HG03439 (cell line): ENCODE results near the gene ZCCHC7.

ENCODE experiments used
- ATAC-seq: cut with Tn5 transposase; IDR thresholded peaks from one replicate; pipeline ENCODE4 v1.9.1; 2021; ENCODE audit warnings: mild to moderate bottlenecking, moderate library complexity; ENCODE audit not compliant: unreplicated experiment

The ZCCHC7 gene

DNA sequence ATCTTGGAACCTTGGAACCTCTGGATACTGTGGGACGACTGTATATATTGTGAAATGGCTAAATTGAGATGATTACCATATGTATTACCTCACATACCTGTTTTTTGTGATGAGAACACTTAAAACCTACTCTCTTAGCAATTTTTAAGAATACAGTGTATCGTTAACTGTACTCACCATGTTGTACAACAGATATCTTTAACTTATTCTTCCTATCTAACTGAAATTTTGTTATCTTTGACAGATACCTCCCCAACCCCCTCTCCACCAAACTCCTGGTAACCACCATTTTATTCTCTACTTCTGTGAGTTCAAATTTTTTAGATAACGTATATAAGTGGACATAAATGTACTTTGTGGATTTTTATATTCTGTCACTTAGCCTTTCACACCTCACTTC is 126.5 kb downstream of the ZCCHC7 start:
- no peak for ATAC-seq

DNA sequence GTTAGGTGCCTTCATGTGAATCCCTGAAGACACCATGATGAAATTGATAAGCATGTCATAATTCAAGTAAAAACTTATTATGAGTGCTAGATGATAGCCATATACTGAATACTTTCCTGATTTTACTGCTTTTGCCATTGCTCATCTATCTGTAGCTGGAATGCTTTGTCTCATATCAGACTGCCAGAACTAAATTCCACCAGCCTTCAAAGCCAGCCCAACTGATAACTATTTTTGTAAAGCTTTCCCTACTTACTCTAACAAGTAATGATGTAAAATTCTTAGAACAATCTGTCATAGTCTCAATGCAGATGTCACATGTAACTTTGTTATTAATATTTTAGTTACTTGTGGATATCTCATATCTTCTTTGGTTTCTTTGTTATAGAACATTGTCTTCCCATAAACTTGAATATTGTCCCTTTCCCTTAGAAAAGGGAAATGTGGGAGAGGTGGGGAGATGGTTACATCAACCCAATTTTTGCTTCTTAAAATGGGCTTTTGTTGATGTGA is 128.3 kb downstream of the ZCCHC7 start:
- no peak for ATAC-seq

DNA sequence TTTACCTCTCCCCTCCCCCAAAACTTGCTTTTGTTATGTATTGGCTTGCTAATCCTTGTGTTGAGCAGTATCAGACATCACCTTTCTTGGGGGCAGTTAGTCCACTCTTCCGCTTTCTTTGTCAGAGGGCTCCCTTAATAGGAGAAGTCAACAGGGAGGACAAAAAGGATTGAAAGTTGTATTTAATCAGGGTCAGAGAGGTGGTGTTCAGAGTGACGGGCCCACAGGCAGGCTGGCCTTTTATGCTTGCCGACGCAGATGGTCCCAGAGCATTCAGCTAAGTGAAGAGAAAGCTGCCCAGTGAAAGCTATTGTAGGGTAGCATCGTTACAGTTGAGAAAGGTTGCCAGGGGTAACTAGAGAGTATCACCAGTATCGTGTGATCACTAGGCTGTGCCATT is 131.1 kb downstream of the ZCCHC7 start:
- no peak for ATAC-seq

DNA sequence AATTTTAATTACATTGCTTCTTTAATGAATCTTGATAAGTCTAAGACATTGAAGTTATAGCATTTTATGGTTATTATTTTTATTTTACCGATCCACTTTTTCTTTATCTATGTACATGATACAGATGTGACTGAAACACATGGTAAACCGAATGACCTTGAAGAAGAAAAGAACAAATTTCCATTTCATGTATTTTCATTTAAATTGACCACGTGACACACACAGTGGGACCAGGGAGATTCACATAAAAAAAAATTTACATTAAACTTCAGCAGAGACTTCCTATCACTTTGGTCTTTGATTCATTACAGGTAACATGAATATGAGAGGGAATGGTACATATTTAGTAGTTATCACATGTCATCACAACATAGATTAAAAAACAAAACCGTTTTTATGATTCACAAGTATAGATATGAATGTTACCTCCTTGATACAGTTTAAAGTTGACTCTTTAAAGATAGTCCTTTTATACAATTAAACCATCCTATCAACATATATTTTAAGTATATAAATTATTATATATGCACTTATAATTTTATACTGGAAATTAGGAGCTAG is 133.1 kb downstream of the ZCCHC7 start:
- ATAC-seq: no peak

DNA sequence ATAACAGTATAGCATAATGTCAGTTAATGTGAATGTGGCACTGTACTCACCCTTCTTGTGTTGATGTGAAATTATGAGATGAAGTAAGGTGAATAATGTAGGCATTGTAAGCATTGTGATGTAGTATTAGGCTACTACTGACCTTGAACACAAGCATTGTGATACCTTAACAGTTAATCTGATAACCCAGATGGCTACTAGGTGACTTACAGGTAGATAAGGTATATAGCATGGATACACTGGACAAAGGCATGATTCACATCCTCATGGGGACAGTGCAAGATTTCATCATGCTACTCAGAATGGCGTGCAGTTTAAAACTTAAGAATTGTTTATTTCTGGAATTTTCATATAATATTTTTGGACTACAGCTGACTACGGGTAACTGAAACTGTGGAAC is 134.8 kb downstream of the ZCCHC7 start:
- no peak for ATAC-seq

DNA sequence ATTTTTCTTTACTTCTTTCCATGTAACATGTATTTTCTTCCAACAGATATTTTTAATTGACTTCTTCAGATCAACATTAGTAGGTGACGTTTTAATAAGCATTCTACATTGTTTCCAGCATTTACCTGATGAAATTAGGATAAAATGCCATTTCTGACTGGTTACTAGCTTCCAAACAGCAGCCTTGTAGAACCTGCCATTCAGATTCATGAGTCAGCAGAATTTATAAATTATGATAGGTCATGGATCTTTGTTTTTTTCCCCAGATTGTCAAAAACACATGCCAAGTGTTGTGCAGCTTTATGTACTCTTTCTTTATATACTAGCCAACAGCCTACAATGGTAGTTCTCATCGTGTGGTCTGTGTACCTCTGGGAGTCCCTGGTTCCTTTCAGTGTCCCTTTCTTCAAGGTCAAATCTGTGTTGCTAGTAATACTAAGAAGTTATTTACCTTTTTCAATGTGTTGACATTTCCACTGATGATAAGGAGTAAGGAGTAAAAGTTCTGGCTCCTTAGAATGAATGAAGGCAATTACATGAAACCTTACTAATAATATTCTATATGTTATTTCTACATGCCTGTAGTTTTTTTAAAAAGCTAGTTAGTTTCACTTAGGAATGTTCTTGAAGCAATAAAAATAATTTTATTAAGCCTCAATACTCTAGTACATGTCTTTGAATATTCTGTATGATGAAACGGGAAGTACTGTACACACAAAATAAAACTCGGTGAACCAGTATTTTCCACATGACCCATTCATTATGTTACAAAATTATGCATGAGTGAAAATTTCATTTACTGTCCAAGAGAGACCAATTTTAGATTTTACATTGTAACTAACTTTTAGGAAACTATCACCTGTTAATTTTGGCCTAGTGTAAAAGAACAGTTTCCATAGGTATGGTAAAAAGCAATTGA is 135.8 kb downstream of the ZCCHC7 start:
- ATAC-seq: no peak

DNA sequence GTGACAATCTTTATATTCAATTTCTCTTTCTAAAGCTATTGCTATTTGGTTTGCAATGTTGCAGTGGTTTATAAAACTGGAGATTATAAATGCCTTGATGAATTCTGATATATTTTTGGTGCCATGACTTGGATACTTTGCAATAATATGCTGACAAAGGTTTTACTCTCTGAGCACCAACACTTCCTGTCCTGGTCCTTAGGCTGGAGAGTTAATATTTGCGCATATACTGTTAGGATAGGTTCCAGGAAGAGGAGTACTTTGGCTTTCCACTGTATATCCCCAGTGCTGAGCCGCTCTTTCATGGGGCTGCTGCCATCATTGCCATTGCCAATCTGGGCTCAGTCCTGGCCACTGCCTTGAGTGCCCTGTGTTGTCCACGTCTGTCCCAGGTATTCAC is 139.6 kb downstream of the ZCCHC7 start:
- ATAC-seq: no peak

DNA sequence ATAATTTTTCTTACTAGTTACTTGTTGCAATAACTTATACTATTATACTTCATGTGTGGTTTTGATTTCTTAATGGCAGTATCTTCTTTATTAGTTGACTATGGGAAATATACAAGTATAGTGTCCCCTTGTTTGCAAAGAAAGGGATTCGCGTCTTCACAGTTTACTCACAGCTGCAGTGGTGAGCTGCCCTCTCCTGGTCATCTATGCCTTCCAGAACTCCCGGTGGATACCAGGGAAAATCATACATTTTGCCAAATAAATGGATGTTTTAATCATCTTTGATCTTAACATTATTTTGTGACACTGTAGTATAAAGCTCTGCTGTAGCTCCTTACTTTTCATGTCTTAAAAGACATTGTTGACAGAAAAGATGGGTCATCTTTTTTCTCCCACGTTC is 142.0 kb downstream of the ZCCHC7 start:
- no peak for ATAC-seq

DNA sequence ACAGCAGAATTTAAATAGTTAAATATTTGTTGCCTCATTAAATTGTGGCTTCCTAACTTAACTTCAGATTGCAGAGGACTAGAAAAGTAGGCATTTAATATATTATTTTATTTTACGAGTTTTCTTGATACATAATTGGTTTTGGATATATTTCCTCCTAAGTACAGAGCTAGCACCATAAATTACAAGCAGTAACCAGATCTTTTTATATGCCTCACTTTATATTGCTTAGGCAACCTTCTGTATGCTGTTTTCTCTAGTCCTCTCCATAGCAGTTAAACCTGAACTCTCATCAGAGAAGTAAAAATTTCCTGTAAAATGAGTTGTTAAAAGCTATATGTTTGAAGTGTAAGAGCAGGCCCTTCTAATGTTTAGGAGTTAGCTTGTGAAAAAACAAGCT is 144.2 kb downstream of the ZCCHC7 start:
- ATAC-seq: no peak

DNA sequence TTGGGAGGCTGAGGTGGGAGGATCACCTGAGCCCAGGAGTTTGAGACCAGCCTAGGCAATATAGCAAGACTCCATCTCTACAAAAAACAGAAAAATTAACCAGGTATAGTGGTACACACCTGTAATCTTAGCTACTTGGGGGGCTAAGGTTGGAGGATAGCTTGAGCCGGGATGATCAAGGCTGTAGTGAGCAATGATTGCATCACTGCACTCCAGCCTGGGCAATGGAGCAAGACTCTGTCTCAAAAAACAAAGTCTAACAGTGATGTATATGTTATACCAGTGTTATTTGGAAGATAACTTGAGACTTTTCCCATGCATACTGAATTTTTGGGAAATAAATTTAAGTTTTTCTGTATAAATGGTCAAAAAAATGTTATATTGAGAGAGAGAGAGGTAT is 146.3 kb downstream of the ZCCHC7 start:
- no peak for ATAC-seq

DNA sequence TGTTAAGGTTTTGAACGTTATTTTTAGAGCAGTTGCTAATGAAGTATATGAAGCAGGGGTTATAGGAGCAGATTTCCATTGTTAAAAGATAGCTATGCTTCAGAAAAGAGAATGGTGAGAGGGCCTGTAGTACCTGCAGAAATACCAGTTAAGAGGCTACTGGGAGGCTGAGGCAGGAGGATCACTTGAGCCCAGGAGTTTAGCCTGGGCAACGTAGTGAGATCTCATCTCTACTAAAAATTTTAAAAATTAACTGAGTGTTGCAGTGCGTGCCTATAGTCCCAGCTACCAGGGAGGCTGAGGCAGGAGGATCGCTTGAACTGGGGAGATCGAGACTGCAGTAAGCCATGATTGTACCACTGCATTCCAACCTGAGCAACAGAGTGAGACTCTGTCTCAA is 148.8 kb downstream of the ZCCHC7 start:
- no peak for ATAC-seq

DNA sequence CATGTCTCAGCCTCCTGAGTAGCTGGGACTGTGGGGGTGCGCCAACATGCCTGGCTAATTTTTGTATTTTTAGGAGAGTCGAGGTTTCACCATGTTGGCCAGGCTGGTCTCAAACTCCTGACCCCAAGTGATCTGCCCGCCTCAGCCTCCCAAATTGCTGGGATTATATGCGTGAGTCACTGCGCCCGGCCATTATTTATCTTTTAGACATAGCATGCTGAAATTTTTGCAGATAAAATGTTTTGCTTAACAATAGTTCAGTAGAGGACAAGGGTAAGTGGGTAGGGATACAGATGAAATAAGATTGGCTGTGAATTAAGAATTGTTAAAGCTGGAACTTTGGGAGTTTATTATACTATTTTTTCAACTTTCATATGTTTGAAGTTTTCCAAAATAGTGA is 151.3 kb downstream of the ZCCHC7 start:
- ATAC-seq: no peak

DNA sequence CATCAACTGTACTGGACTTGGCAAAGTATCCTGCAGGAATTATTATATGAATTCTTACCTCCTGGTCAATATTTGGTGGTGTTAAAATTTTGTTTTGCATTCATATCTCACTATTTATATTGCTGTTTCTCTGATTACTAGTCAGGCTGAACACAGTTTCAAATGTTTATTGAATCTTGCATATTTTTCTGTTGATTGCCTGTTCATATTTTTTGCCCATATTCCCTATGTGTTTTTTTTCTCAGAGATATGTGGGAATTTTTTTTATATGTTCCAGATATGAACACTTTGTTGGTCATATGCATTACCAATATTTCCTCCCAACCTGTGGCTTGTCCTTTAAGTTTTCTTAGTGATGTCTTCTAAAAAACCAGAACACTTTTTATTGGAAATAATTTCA is 153.2 kb downstream of the ZCCHC7 start:
- no peak for ATAC-seq

DNA sequence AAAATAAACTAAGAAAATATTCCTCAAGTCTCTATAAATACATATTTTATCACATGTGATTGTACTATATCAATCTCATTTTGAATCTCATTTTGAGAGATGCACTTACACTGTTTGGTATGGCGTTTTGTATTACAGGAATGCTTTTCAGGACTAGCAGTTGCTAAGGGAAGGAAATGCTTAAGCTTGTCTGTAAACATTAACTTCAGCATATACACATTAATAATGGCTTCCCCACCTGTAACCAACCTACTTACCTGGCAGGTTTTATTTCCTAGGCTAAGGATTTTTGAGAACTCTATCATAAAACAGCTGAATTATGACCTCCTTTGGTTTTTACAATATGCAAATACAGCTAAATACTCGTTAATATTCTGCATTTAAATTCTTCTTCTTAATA is 161.2 kb downstream of the ZCCHC7 start:
- ATAC-seq: no peak

DNA sequence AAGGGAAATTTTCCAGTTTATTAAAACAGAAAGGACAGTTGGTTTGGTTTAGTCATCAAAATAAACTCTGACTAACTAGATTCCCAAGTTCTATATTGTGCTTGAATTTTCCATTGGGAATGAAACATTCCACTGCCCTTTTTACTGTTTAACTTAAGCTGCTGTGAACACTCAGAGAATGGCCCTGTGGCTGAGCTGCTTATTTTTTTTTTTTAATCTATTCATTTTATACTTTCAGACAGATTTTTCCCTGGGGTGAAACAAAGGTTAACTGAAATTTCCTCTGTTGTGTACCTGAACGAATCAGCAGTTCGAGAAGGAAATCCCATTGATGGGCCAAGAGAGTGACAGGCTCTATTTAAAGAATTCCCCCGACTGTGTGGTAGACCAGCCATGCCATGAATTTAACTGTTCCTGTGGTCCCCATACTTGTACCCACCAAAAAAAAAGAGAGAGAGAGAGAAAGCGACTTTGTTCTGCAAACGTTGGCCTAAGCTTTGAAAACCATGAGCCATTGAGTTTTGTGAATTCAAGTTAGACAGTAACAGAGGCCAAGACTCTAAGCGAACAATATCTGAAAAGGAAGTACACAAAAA is 163.5 kb downstream of the ZCCHC7 start:
- ATAC-seq: no peak

DNA sequence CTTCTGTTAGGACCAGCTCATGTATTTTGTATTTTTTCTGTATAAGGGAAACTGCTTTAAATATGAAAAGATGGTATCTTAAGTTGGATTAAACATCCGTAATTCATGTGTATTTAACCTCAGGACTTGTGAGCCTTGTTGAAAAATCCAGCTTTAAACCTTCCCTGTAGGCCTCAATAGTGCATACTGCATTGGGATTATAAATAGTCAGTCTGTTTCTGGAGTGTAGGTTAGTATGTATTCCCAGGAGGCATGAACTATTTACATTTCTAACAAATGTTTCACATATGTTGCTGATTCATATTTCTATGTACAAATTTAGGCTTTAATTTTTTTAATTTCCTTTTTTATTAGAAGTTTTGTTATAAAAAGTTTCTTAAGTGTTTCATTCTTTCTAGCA is 164.3 kb downstream of the ZCCHC7 start:
- ATAC-seq: no peak

DNA sequence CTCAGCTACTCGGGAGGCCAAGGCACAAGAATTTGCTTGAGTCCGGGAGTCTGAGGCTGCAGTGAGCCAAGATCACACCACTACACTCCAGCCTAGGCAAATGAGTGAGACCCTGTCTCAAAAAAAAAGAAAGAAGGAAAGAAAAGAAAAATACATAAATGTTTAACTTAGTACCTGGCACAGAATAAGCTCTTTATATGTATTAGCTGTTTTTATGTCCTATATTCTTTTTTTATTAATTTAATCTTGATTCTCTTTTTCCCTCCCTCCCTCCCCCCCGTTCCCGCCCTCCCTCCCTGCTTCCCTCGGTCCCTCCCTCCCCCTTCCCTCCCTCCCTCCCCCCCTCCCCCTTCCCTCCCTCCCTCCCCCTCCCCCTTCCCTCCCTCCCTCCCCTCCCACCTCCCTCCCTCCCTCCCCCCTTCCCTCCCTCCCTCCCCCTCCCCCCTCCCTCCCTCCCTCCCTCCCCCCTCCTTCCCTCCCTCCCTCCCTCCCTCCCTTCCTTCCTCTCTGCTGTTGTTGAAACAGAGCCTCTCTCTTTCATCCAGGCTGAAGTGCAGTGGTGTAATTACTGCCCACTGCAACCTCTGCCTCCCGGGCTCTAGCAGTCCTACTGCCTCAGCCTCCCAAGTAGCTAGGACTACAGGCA is 166.3 kb downstream of the ZCCHC7 start:
- ATAC-seq: no peak

DNA sequence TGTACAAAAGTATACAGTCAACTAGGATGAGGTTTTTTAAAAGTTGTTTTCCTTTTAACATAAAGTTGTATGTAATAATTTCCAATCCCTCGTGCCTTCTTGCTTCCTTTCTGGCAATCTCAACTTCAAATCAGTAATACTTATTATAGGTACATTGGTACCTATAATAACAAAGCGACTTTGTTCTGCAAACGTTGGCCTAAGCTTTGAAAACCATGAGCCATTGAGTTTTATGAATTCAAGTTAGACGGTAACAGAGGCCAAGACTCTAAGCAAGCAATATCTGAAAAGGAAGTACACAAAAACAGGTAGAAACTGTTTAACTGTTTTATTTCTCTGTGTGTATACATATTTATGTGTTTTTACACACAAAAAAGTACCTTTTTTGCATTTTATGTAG is 166.9 kb downstream of the ZCCHC7 start:
- no peak for ATAC-seq

DNA sequence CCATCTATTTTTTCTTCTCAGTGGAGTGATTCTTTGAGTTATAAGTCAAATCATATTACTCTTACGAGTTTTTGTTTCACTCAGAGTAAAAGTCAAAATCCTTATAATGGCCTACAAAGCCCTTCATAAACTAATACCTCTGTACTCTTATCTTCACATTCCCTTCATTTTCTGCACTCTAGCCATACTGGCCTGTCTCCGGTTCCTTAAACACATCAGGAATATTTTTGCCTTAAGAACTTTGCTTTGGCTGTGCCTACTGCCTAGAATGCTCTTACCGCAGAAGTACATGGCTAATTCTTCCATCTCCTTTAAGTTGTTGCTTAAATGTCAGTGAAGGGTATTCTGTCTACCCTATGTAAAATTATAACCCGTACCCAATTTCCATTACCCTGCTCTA is 169.3 kb downstream of the ZCCHC7 start:
- ATAC-seq: no peak

DNA sequence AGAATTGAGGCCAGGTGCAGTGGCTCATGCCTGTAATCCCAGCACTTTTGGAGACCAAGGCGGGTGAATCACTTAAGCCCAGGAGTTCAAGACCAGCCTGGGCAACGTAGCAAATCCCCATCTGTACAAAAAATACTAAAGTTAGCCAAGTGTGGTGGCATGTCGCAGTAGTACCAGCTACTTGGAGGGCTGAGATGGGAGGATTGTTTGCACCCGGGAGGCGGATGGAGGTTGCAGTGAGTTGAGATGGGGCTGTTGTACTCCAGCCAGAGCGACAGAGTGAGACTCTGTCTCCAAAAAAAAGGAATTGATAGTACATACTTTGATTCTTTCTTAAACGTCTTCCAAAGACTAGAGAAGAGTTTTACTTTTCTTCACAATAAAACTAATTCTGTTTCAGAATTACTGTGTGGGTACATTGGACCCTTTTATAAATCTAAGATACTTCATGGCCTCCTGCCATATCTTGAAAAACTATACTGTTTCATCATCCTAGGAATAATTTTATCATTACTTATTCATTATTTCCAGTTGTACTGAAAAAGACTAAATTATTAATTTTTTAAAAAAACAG is 170.1 kb downstream of the ZCCHC7 start:
- no peak for ATAC-seq

DNA sequence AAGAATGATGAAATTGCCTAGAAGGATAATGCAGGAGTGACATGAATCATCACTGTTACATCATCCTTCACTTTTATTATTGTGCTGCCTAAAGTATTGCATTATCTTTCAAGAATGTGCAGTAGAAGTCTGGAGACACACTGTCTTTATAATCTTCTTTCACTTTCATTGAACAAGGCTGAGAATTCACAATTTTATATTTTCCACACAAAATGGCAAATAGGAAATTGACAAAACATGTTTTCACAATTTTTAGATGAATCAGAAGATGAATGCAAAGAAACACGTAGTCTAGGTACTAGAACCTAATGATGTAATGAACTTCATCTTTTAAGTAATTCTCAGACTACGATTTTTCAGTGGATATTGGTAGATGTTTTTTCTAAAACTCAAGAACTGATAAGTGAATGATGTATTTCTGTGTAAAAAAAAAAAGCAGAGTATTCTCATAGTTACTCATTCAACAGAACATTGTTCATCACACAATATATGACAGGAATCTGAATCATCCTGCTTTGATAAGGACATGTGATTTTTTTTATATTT is 170.6 kb downstream of the ZCCHC7 start:
- no peak for ATAC-seq
